Measurements from ENCODE around the gene SH3PXD2B.

Gene SH3PXD2B

DNA sequence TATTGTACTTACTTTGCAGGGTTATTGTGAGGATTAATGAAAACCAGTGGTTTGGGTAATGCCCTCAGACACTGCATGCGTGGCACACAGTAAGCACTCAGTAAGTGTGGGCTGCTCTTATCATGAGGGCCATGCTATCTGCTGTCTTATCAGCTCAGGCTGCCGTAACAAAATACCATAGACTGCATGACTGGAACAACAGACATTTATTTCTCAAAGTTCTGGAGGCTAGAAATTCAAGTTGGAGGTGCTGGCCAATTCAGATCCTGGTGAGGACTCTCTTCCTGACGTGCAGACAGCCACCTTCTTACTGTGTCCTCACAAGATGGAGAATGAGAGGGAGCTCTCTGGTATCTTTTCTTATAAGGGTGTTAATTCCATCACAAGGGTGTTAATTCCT lies 23.9 kb upstream of the SH3PXD2B start:
- H3K27me3 Mint-ChIP-seq (ENCODE audit: low read depth) = peaks cover 4% of the 10 kb centered on the region

DNA sequence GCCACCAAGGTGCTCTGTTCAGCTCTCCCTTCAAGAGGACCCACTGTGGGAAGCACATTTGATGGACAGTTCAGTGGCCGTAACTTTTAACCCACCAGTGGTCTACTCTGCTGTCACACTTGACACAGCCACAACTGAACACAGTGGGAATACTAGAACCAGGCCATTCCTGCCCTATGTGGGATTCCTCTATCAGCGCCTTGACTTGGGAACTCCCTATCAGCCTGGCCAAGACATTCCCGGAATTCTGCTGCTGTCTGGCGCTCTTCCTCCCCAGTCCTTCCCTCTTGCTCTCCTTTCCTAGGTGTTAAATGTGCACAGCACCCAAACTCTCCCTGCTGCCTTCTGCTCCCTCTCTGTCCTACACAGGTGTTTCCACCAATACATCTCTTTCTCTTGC lies 23.1 kb upstream of the SH3PXD2B start:
- Mint-ChIP-seq H3K36me3 (ENCODE audit: low read depth) (no peaks in the 10 kb centered on the region), H3K27me3 (ENCODE audit: low read depth) (peaks cover 4% of the 10 kb centered on the region), H3K9me3 (no peaks in the 10 kb centered on the region), H3K4me3 (no peak overlapping the region), H3K4me1 (ENCODE audit: low read depth) (no peaks in the 10 kb centered on the region), H3K27ac (no peak overlapping the region)

More for the DNA sequence above, 23.9 kb upstream of the SH3PXD2B start:
- Mint-ChIP-seq H3K27ac (no peak overlapping the region), H3K4me3 (no peak overlapping the region), H3K36me3 (ENCODE audit: low read depth) (no peaks in the 10 kb centered on the region), H3K9me3 (no peaks in the 10 kb centered on the region), H3K4me1 (ENCODE audit: low read depth) (no peaks in the 10 kb centered on the region)

DNA sequence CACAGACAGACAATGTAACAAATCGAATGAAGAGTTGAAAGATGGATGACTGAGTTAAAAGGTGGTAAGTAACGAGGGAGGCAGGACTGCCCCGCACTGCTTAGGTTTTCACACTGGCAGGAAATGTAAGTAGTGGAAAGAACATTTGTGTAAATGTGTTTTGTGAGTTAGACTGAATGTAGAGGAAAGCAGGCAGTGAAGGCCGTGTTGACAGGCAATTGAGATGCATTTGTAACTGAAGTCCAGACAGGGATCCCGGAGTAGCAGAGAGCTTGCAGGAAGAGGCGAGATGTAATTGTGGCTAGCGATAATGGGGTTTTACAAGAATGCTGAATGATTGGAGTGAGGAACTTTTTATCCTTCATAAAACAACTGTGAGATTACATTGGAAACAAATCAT lies 20.0 kb upstream of the SH3PXD2B start:
- Mint-ChIP-seq H3K4me1 (ENCODE audit: low read depth) (no peaks in the 10 kb centered on the region), H3K27me3 (ENCODE audit: low read depth) (peaks cover 7% of the 10 kb centered on the region), H3K4me3 (no peak overlapping the region), H3K27ac (no peak overlapping the region), H3K36me3 (ENCODE audit: low read depth) (no peaks in the 10 kb centered on the region), H3K9me3 (no peaks in the 10 kb centered on the region)

DNA sequence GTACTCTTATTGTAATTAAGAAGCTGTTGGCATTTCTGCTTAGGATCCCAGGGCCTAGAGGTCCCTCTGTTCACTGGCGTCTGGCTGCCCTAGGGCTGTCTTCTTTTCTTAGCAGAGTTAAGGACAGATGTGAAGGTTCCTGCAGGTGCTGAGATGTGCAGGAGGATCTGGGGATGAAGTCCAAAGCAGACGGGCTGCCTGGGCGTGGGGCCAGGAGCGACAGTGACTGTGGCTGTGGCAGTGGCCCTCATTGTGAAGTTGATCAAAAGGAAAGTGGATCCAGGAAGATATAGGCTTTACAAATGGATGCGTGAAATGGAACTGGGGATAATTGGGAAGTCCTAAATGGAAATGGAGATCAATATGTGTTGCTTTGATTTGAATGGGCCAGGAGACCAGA lies 19.1 kb upstream of the SH3PXD2B start:
- Mint-ChIP-seq H3K27ac (no peak overlapping the region), H3K9me3 (no peaks in the 10 kb centered on the region), H3K4me3 (no peak overlapping the region), H3K4me1 (ENCODE audit: low read depth) (no peaks in the 10 kb centered on the region), H3K27me3 (ENCODE audit: low read depth) (peaks cover 15% of the 10 kb centered on the region), H3K36me3 (ENCODE audit: low read depth) (no peaks in the 10 kb centered on the region)

DNA sequence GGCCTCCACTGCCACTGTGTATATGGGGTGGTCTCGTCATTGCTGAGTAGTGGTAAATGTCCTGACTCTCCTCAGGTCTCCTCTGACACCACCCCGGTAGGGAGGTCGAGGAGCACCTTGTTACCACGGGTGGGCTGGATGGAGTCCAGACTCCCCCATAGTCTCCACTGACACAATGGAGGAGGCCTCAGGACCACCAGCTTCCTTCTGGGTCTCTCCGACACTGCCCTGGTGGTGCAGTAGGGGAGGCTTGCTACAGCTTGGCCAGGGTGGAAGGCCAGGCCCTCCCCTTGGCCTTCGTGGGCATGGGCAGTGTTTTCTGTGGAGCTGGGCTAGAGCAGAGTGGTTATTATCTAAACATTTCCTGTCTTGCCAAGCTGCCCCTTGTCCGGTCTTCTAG lies 15.4 kb upstream of the SH3PXD2B start:
- H3K4me1 Mint-ChIP-seq (ENCODE audit: low read depth) = no peaks in the 10 kb centered on the region
- H3K9me3 Mint-ChIP-seq = no peaks in the 10 kb centered on the region
- peaks cover 18% of the 10 kb centered on the region for H3K27me3 Mint-ChIP-seq (ENCODE audit: low read depth)
- no peak overlapping the region for H3K27ac Mint-ChIP-seq
- no peaks in the 10 kb centered on the region for H3K36me3 Mint-ChIP-seq (ENCODE audit: low read depth)
- H3K4me3 Mint-ChIP-seq = no peak overlapping the region

DNA sequence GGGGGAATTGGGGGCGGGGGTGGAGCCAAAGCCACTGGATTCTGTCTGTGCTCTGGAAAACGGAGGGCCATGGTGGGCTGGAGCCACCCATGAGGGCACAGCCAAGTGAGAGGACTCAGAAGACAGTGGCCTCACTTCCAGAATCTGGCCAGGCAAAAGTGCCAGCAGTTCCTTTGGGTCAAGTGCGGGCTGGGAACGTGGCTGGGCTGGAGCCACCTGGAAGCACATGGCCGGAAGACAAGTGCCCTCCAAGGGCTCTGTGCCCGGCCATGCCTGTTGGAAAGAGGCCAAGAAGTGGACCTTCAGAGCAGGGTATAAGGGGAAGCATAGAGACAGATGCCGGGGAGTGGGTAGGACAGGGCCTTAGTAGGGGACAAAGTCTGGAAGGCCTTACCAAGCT lies 11.7 kb upstream of the SH3PXD2B start:
- H3K36me3 Mint-ChIP-seq (ENCODE audit: low read depth) = no peaks in the 10 kb centered on the region
- peaks cover 3% of the 10 kb centered on the region for H3K4me1 Mint-ChIP-seq (ENCODE audit: low read depth)
- H3K9me3 Mint-ChIP-seq = no peaks in the 10 kb centered on the region
- no peak overlapping the region for H3K4me3 Mint-ChIP-seq
- peaks cover 18% of the 10 kb centered on the region for H3K27me3 Mint-ChIP-seq (ENCODE audit: low read depth)
- no peak overlapping the region for H3K27ac Mint-ChIP-seq

DNA sequence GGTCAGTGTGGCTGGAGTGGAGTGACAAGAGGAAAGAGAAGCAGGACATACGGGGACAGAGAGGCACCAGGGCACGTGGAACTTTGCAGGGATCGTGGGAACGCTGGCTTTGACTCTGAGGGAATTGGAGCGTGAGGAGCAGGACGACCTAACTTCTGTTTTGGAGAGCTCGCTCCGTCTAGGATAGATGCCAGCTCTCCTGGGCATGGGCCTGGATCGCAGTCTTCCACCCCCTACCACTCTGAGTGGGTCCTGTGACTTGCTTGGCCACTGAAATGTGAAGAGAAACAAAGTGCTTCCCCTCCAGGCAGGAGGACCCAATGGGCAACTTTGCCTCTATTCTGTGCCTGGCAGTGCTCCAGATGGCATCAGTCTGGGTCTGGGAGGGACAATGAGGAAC lies 8.7 kb upstream of the SH3PXD2B start:
- Mint-ChIP-seq H3K4me1 (ENCODE audit: low read depth) (peaks cover 9% of the 10 kb centered on the region), H3K36me3 (ENCODE audit: low read depth) (no peaks in the 10 kb centered on the region), H3K4me3 (no peak overlapping the region), H3K27me3 (ENCODE audit: low read depth) (peaks cover 15% of the 10 kb centered on the region), H3K27ac (no peak overlapping the region), H3K9me3 (no peaks in the 10 kb centered on the region)

DNA sequence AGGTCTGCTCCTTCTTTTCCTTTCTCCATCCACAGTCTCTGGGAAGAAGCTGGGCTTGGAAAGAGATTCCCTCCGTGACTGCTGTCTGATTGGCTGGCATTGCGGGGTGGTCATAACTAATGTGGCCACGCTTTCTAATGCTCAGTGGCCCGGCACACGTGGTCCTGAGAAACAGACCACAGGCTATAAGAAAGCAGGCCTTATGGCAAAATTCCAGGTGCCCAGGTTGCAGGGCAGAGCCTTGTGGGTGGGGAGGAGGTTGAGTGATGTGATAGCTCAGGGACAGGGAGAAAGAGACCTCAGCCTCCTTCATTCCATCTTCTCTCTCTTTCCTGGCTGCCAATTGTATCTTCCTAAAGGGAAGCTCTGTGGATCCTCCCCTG lies 5.4 kb upstream of the SH3PXD2B start:
- Mint-ChIP-seq H3K27ac (no peak overlapping the region), H3K4me1 (ENCODE audit: low read depth) (peaks cover 11% of the 10 kb centered on the region), H3K27me3 (ENCODE audit: low read depth) (peaks cover 35% of the 10 kb centered on the region), H3K9me3 (no peaks in the 10 kb centered on the region), H3K36me3 (ENCODE audit: low read depth) (no peaks in the 10 kb centered on the region), H3K4me3 (no peak overlapping the region)

DNA sequence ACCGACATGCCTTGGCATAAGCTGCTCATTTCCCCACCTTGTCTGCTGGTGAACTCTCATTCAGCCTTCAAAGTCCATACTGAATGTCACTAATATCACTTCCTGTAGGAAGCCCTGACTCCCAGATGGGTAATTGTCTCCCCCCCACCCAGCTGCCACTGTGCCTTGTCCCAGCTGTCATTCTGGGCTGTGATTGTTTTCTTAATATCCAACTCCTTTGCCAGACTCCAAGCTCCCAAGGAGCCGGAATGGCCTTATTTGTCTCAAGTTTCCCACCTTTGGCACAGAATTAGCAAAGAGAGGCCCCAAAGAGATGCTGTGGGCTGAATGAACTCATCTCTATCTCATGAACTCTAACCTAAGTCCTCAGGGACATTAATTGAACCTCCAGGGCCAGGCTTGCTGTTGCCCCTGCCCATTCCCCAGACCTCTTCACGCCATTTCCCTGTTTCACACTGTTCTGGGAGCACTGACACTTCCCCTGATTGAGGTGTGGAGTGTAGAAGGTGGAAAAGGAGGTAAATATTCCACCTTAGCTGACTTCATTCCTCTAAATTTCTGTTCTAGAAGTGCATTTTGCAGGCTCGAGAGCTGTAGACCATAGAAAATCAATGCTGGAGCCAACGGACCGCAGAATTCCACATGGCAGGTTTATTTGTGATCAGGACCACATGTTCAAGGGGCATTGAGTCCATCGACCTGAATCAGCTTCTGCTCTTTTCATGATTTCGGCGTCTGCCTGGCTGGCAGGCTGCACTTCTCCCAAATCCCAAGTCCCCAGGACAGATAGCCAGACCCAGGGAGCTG lies 4.9 kb upstream of the SH3PXD2B start:
- Mint-ChIP-seq H3K36me3 (ENCODE audit: low read depth) (no peaks in the 10 kb centered on the region), H3K4me1 (ENCODE audit: low read depth) (peaks cover 13% of the 10 kb centered on the region), H3K9me3 (no peaks in the 10 kb centered on the region), H3K27me3 (ENCODE audit: low read depth) (peaks cover 38% of the 10 kb centered on the region), H3K27ac (no peak overlapping the region), H3K4me3 (no peak overlapping the region)

DNA sequence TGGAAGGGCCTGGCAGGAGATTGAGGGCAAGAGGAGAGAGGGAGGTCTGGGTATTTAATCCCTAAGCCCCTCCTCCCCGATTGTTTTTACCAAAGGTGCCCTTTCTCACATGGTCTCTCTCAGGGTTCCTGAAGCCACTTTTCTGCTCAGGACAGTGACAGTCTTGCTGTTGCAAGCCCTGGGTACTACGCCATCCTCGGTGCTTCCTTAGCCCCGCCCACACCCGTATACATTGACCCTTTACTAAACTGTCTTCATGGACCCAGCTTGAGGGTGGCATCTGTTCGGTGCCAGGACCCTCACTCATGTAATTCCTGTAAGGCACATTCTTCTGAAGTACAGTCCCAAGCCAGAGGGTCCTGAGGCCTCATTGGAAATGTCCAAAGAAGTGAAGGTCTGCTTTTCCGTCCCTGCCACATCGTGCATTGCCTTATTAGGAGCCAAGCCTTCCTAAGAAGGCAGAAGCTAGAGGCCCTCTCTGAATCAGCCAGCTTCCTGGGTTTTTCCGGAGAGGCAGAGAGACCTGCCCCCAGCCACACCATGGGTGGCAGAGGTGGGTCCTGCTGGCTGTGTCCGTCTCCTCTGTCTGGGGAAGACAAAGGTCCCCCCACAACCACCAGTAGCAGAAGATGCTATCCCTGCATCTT lies 1.9 kb upstream of the SH3PXD2B start:
- peaks cover 10% of the 10 kb centered on the region for H3K4me1 Mint-ChIP-seq (ENCODE audit: low read depth)
- H3K27ac Mint-ChIP-seq = no peak overlapping the region
- H3K36me3 Mint-ChIP-seq (ENCODE audit: low read depth) = no peaks in the 10 kb centered on the region
- H3K27me3 Mint-ChIP-seq (ENCODE audit: low read depth) = peaks cover 61% of the 10 kb centered on the region
- H3K9me3 Mint-ChIP-seq = no peaks in the 10 kb centered on the region
- H3K4me3 Mint-ChIP-seq = no peak overlapping the region

DNA sequence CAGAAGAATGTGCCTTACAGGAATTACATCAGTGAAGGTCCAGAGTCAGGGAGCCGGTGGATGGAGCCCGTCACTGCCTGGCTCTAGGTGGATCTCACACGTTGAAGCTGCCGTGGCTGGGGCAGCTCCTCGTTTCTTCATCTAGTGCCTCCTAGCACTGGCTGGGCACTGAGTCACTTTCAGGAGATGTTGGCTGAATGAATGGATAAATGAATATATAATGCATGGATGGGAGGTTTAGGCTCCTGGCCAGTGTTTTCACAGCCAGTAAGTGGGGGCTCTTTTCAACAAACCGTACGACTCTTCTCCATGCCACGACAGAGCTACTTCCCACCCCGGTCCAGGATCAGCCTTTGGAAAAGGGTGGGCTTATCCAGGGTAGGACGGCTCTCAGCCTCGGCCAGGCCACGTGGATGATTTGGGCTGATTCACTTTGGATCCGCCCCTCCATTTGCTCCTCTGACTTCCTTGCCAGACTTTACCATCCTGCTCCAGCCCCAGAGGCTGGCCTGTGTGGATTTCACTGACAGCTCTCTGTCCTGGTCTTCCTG lies 1.3 kb upstream of the SH3PXD2B start:
- peaks cover 5% of the 10 kb centered on the region for H3K4me1 Mint-ChIP-seq (ENCODE audit: low read depth)
- H3K27ac Mint-ChIP-seq = no peak overlapping the region
- H3K4me3 Mint-ChIP-seq = no peak overlapping the region
- no peaks in the 10 kb centered on the region for H3K9me3 Mint-ChIP-seq
- H3K36me3 Mint-ChIP-seq (ENCODE audit: low read depth) = no peaks in the 10 kb centered on the region
- H3K27me3 Mint-ChIP-seq (ENCODE audit: low read depth) = peaks cover 65% of the 10 kb centered on the region

DNA sequence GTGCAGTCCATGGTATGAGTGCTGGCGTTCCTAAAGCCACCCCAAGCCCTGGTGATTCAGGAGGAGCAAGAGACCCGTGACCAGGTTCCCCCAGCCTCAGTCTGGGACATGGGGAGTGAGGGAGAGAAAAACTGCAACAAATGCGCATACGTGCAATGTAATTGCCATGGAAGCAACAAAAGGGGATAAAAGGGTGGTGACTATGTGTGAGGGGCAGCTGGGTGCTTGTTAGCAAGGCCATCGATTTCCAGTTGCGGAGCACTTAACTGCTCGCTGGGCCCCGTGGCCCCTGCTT lies 709 bp upstream of the SH3PXD2B start:
- H3K27me3 Mint-ChIP-seq (ENCODE audit: low read depth) = peaks cover 66% of the 10 kb centered on the region
- H3K36me3 Mint-ChIP-seq (ENCODE audit: low read depth) = no peaks in the 10 kb centered on the region
- no peak overlapping the region for H3K27ac Mint-ChIP-seq
- H3K4me3 Mint-ChIP-seq = peak overlapping the region; percentile 71
- H3K9me3 Mint-ChIP-seq = no peaks in the 10 kb centered on the region
- peaks cover 4% of the 10 kb centered on the region for H3K4me1 Mint-ChIP-seq (ENCODE audit: low read depth)

DNA sequence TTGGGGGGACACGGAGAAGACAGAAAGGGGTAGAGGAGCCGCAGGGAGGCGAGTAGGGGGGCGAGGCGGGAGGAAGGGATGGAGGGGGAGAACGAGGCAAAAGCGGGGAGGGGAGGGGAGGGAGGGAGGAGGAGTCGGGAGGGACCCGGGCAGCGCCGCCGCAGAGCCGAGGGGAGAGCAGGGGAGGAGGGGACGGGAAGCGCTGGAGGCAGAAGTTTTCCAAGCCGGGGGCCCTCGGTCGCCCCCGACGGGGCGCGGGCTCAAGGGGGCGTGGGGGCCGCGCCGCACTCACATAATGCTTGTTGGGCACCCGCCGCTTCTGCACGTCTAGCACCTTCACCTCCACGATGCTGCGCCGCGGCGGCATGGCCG lies 353 bp downstream of the SH3PXD2B start:
- H3K36me3 Mint-ChIP-seq (ENCODE audit: low read depth) = no peaks in the 10 kb centered on the region
- peaks cover 64% of the 10 kb centered on the region for H3K27me3 Mint-ChIP-seq (ENCODE audit: low read depth)
- peaks cover 4% of the 10 kb centered on the region for H3K4me1 Mint-ChIP-seq (ENCODE audit: low read depth)
- H3K27ac Mint-ChIP-seq = no peak overlapping the region
- peak overlapping the region; percentile 49 for H3K4me3 Mint-ChIP-seq
- H3K9me3 Mint-ChIP-seq = no peaks in the 10 kb centered on the region

DNA sequence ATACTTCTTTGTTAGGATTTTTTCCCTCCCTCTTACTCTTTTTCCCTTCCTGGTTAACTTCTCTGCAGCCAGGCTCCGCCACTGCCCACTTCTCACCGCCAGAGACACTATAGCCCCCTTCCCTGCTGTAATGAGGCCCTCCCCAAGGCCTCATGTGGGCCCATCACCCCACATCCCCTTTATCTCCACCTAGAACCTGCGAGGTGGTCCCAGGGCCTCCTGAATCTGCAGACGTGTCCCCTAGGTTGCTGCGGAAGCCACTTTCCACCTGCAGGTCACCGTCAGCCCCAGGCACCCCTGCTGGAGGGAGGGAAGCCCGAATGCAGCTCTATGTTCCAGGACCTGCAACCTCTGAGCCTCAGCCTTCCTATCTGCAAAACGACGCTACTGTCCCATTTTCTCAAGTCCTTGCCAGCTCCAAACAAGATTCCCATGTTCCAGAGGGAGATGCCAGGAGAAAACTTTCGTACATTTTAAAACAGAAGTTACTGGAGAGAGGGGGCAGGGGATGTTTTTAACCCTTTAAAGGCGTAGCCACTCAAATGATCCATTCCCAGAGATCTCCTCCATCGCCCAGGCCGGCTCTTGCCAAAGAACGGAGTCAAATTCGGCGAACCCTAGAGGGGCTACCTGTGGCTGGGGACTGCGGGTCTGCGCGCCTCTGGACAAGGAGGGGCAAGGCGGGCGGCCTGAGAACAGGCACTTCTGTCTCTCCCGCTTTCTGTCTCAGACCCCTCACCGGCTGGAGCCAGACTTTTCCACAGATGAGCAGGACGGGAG lies 929 bp downstream of the SH3PXD2B start:
- H3K36me3 Mint-ChIP-seq (ENCODE audit: low read depth) = no peaks in the 10 kb centered on the region
- peaks cover 4% of the 10 kb centered on the region for H3K4me1 Mint-ChIP-seq (ENCODE audit: low read depth)
- peak overlapping the region; percentile 49 for H3K4me3 Mint-ChIP-seq
- H3K9me3 Mint-ChIP-seq = no peaks in the 10 kb centered on the region
- peaks cover 60% of the 10 kb centered on the region for H3K27me3 Mint-ChIP-seq (ENCODE audit: low read depth)
- no peak overlapping the region for H3K27ac Mint-ChIP-seq

All from T-helper 1 cell treated with Interleukin-12 subunit alpha and Interleukin-12 subunit beta and Interleukin-4 antibody, amounts not matched to agents 30 μg/mL and 1 μg/mL, for 36 hours (primary cell).